Mesothelial cell of epicardium (in vitro differentiated cells): ENCODE measurements around the gene TAF1L. TPM values are rescaled to one million over a fixed set of nuclear protein-coding genes. Genes with fewer than 3 reads are reported as not detected.

Experiments used
- DNase-seq, 2 experiments: peaks; one replicate each; pipeline ENCODE4 v3.0.0; 2021; ENCODE audit warnings: low spot score in 2 of 2; ENCODE audit not compliant: unreplicated experiment in 2 of 2
- H3K27ac Mint-ChIP-seq: 2 replicates; pipeline ENCODE4 v1.8.0; 2021; ENCODE audit warnings: mixed read lengths
- H3K27me3 Mint-ChIP-seq: 2 replicates; pipeline ENCODE4 v1.8.0; 2021; ENCODE audit warnings: low read depth, mixed read lengths
- H3K36me3 Mint-ChIP-seq: 2 replicates; pipeline ENCODE4 v1.8.0; 2021; ENCODE audit warnings: mixed read lengths
- H3K4me1 Mint-ChIP-seq: 2 replicates; pipeline ENCODE4 v1.8.0; 2021; ENCODE audit warnings: mixed read lengths
- H3K4me3 Mint-ChIP-seq: 2 replicates; pipeline ENCODE4 v1.8.0; 2021; ENCODE audit warnings: mild to moderate bottlenecking, moderate library complexity, mixed read lengths
- H3K9me3 Mint-ChIP-seq: 2 replicates; pipeline ENCODE4 v1.8.0; 2021; ENCODE audit warnings: mixed read lengths
- total RNA-seq: library from RNA; stranded (reverse); gene quantifications from 3 replicates; pipeline ENCODE4 v1.2.1, GENCODE V29; 2021
- TF ChIP-seq, protein P1 (sequence below): fragments of 200-600 bp; sonication (generic); IDR thresholded peaks from one replicate; pipeline ENCODE4 v1.5.0; 2021; ENCODE audit warnings: antibody characterized with exemption; ENCODE audit not compliant: unreplicated experiment

The TAF1L gene
- total RNA-seq, 1 donor from 2014 or later, result not detected

DNA sequence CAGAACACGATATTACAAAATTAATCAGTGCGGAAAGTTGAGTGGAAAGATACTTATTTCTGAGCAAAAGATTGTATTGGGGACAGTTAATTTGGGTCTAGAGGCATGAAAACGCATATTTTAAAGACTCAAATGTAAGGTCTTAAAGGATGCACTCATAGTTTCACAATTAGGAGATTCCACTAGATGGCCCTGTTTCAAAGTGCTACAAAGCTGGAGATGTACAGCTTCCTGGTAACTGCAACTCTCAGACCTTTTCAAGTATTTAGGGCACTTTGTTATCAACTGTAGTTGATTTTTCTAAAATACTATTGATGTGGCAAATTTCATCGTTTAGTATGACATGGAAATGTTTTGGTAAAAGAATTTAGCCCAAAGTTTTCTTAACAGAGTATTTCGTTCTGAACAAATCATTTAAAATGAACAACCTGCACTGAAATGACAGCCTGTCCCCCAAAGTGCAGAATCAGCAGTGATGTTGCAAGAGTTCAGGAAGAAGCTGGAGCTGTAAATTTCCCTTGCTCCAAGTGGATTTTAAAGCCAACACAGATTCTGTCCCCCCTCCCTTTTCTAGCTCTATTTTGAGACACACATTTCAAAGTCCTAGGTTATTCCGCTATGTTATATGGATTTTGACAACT lies 46.3 kb downstream of the TAF1L start:
- Mint-ChIP-seq H3K4me1 (peaks cover 4% of the 10 kb centered on the region), H3K36me3 (no peaks in the 10 kb centered on the region), H3K27ac (no peak overlapping the region), H3K4me3 (no peak overlapping the region), H3K9me3 (peaks cover 6% of the 10 kb centered on the region), H3K27me3 (peaks cover 33% of the 10 kb centered on the region)
- no peak for DNase-seq
- TF ChIP-seq, protein P1, sequence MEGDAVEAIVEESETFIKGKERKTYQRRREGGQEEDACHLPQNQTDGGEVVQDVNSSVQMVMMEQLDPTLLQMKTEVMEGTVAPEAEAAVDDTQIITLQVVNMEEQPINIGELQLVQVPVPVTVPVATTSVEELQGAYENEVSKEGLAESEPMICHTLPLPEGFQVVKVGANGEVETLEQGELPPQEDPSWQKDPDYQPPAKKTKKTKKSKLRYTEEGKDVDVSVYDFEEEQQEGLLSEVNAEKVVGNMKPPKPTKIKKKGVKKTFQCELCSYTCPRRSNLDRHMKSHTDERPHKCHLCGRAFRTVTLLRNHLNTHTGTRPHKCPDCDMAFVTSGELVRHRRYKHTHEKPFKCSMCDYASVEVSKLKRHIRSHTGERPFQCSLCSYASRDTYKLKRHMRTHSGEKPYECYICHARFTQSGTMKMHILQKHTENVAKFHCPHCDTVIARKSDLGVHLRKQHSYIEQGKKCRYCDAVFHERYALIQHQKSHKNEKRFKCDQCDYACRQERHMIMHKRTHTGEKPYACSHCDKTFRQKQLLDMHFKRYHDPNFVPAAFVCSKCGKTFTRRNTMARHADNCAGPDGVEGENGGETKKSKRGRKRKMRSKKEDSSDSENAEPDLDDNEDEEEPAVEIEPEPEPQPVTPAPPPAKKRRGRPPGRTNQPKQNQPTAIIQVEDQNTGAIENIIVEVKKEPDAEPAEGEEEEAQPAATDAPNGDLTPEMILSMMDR, result no peak

DNA sequence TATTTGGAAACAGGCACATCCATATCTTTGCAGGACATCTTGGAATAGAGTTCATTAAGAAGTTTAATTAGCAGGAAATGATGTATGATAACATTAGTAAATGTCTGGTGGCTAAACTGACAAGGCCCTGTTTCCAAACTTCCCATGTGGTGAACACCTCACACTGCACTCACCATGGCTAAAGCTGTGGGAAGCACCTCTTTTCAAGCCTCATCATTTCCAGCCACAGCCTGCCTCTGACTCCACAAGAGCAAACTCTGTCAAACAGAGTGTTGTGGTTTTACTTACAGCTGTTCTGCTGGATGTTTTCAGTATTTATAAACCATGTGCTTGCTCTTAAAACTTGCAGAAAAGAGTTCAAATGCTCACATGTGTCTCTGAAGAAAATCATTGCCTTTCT lies 47.6 kb downstream of the TAF1L start:
- peaks cover 4% of the 10 kb centered on the region for H3K4me1 Mint-ChIP-seq

DNA sequence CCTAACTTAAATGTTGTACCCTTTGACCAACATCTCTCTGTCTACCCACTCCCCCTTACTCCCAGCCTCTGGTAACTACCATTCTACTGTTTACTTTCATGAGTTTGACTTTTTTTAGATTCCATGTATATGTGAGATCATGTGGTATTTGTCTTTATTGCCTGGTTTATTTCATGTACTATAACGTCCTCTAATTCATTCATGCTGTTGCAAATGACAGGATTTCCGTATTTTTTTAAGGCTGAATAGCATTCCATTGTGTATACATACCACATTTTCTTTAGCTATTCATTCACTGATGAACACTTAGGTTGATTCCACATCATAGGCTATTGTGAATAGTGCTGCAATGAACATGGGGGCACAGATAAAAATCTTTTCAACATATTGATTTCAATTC lies 50.7 kb downstream of the TAF1L start:
- peaks cover 7% of the 10 kb centered on the region for H3K4me1 Mint-ChIP-seq
- TF ChIP-seq, protein P1, result no peak
- no peaks in the 10 kb centered on the region for H3K36me3 Mint-ChIP-seq
- no peak for DNase-seq
- peaks cover 35% of the 10 kb centered on the region for H3K27me3 Mint-ChIP-seq
- no peak overlapping the region for H3K27ac Mint-ChIP-seq
- no peak overlapping the region for H3K4me3 Mint-ChIP-seq
- H3K9me3 Mint-ChIP-seq, result peaks cover 6% of the 10 kb centered on the region

More for the DNA sequence above, 47.6 kb downstream of the TAF1L start:
- peaks cover 6% of the 10 kb centered on the region for H3K9me3 Mint-ChIP-seq
- H3K36me3 Mint-ChIP-seq, result no peaks in the 10 kb centered on the region
- H3K27me3 Mint-ChIP-seq, result peaks cover 33% of the 10 kb centered on the region
- no peak overlapping the region for H3K4me3 Mint-ChIP-seq
- no peak for DNase-seq
- TF ChIP-seq, protein P1, result no peak
- H3K27ac Mint-ChIP-seq, result no peak overlapping the region

DNA sequence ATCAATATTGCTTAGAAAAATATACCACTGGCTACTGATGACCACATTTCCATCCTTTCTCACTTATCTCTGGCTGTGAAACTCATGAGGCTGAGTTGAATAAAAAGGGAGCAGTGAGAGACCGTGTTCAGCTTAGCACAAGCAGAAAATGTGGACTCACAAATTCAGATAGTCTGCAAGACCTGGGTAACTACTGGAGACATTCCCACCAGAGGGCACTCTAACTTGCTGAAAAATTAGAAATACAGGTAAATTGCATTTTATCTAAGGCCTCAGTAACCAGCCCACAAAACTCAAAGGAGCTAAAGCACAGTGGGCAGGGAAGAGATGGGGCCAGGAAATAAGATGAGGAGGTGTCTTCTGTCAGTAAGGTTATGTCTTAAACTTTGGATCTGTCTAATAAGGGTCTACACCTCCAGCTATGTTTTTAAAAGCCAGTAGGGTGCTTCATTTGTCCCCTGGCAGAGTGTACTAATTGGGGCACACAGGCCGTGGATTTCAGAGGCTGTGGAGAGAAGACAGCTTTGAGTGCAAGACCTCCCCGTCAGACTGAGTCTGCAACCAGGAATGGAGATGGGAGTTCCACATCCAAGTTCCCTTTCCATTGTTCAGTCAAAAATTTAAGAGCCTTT lies 53.8 kb downstream of the TAF1L start:
- Mint-ChIP-seq H3K36me3 (no peaks in the 10 kb centered on the region), H3K4me1 (peaks cover 5% of the 10 kb centered on the region), H3K4me3 (no peak overlapping the region), H3K27me3 (peaks cover 44% of the 10 kb centered on the region), H3K9me3 (peaks cover 6% of the 10 kb centered on the region), H3K27ac (no peak overlapping the region)
- TF ChIP-seq, protein P1, result peak; percentile 54
- DNase-seq, result no peak

DNA sequence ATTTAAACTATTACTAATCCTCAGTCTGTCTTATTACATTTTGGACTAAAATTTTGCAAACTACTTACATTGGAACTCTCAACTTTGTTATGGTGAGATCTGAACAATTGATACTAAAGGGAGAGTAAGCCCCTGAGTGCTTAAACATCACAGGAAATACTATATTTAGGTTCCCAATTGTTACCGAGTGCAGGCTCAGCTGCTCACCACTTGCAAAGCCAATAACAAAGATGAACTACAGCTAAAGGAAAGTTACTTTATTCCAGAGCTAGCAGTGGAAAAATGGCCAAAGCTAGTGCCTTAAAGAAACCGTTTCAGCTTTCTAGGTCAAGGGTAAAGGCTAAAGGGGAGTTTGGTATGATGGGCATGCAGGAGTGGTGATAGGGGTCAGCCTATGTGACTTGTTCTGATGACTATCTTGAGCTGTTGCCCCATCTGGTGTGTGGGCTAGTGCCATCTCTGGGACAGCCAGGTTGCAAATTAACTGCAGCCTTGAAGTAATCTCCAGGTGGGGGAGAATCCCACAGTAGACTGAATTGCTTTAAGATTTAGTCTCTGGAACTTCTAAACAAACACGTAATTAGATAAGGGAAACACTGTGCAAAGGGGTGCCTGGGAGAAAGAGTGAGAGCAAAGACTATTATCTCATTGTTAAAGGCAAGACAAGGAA lies 54.7 kb downstream of the TAF1L start:
- Mint-ChIP-seq H3K27ac (no peak overlapping the region), H3K4me3 (no peak overlapping the region), H3K4me1 (peaks cover 5% of the 10 kb centered on the region), H3K9me3 (peaks cover under 1% of the 10 kb centered on the region), H3K36me3 (no peaks in the 10 kb centered on the region), H3K27me3 (peaks cover 42% of the 10 kb centered on the region)
- DNase-seq, result no peak
- TF ChIP-seq, protein P1, result no peak
